Hepatocyte (in vitro differentiated cells): ENCODE data around the gene IL1R2.

Experiments
- CTCF ChIP-seq: fragments of 200-600 bp; sonication (generic); IDR thresholded peaks from 2 replicates; pipeline ENCODE4 v1.5.1; 2016; ENCODE audit warnings: antibody characterized with exemption, mild to moderate bottlenecking; ENCODE audit not compliant: poor library complexity
- EZH2 ChIP-seq: fragments of 200-600 bp; sonication (generic); IDR thresholded peaks from 2 replicates; pipeline ENCODE4 v1.6.1; 2016; ENCODE audit warnings: antibody characterized with exemption, mild to moderate bottlenecking, borderline replicate concordance
- EZH2phosphoT487 ChIP-seq: fragments of 200-600 bp; sonication (generic); IDR thresholded peaks from one replicate; pipeline ENCODE4 v1.6.1; 2018; ENCODE audit warnings: antibody characterized with exemption, mild to moderate bottlenecking, low read depth, moderate library complexity; ENCODE audit not compliant: unreplicated experiment, severe bottlenecking

GRCh38 chr2:102030502-102030854 is 38.7 kb downstream of the IL1R2 start:
- TF ChIP-seq CTCF (no peak), EZH2 (no peak), EZH2phosphoT487 (no peak)
